MCF 10A (cell line): ENCODE data around the gene SPOCK1. TPM values are rescaled to one million over a fixed set of nuclear protein-coding genes. Genes with fewer than 3 reads are reported as not detected.

Experiments used
- BruUV-seq: library from RNA; stranded (reverse); fragments of 400-500 nt; replicated peaks from 2 replicates; lab custom pipeline; 2021; lab: Mats Ljungman, UMichigan
- CTCF ChIA-PET: fragments of 300-600 bp; sonication (Branson Sonifier 250); formaldehyde crosslinking; extraction: SDS; loops from one replicate; lab custom pipeline; 2021; ENCODE audit warnings: antibody characterized with exemption, inconsistent platforms; lab: Yijun Ruan, JAX
- POLR2A ChIA-PET: fragments of 300-600, 350-650 bp; sonication (Branson Sonifier 250); formaldehyde crosslinking; extraction: SDS; loops from one replicate; lab custom pipeline; 2020; ENCODE audit warnings: antibody characterized with exemption, inconsistent platforms; lab: Yijun Ruan, JAX
- DNase-seq: peaks from one replicate; pipeline ENCODE4 v3.0.0-alpha.2; 2018; ENCODE audit not compliant: unreplicated experiment
- H3K27ac Mint-ChIP-seq: one replicate; pipeline ENCODE4 v1.8.0; 2022; ENCODE audit warnings: mild to moderate bottlenecking, low read depth, mixed read lengths; ENCODE audit not compliant: unreplicated experiment
- H3K27me3 Mint-ChIP-seq: one replicate; pipeline ENCODE4 v1.8.0; 2022; ENCODE audit warnings: mixed read lengths; ENCODE audit not compliant: insufficient read depth, unreplicated experiment
- H3K36me3 Mint-ChIP-seq: one replicate; pipeline ENCODE4 v1.8.0; 2022; ENCODE audit warnings: mild to moderate bottlenecking, moderate library complexity, mixed read lengths; ENCODE audit not compliant: insufficient read depth, unreplicated experiment
- H3K4me1 Mint-ChIP-seq: one replicate; pipeline ENCODE4 v1.8.0; 2022; ENCODE audit warnings: mixed read lengths; ENCODE audit not compliant: insufficient read depth, unreplicated experiment
- H3K4me3 Mint-ChIP-seq: one replicate; pipeline ENCODE4 v1.8.0; 2022; ENCODE audit warnings: mild to moderate bottlenecking, moderate library complexity, mixed read lengths; ENCODE audit not compliant: unreplicated experiment
- H3K9me3 Mint-ChIP-seq: one replicate; pipeline ENCODE4 v1.8.0; 2022; ENCODE audit warnings: mixed read lengths; ENCODE audit not compliant: unreplicated experiment
- intact Hi-C: fragments of 100-400 bp; cut with micrococcal nuclease; formaldehyde crosslinking; loops from 2 replicates; pipeline ENCODE4 v1.14.1; 2022
- total RNA-seq: library from RNA; stranded (reverse); gene quantifications from 2 replicates; pipeline ENCODE4 v1.2.3, GENCODE V29; 2022
- TF ChIP-seq, protein P1 (sequence below): fragments of 200-600 bp; IDR thresholded peaks from one replicate; pipeline ENCODE4 v1.8.0; 2022; ENCODE audit warnings: antibody characterized with exemption, mild to moderate bottlenecking; ENCODE audit not compliant: unreplicated experiment

Gene SPOCK1
- total RNA-seq, 1 experiment from 2014 or later = 34.3 TPM

DNA sequence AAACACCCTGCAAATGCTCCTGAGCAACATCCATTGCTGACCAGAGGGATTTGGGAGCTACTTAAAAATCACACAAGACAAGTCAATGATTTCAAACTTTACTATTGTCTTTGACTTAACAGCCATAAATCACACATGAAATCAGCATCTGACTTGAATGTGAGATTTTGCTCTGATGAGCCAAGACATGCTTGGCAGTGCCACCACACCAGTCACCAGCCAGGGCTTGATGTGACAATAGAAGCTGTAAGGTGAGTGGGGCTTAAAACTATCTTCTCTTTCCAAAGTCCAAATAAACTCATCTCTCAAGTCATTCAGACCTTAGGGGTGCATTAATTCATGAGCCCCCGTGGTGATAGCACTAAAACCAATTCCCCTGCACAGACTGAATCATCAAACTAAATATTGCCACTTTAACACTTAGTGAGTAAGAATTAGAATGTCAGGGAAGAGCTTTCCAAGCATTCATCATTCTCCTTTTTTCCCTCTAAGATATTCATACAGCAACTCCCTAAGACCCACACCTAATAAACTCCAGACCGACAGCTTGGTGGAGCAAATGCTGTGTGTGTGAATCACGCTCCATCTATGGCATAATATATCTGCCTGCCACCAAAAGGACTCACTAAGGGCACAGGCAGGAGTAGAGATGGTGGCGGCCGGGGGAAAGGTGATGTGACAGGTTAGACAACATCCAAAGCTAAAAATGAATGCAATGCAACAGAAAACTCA lies 119.4 kb downstream of the SPOCK1 start:
- ChIA-PET CTCF (interaction anchor here (0.7 to 1.7 kb wide), 7 partner anchors 9 to 304 kb away, joined by 3 to 14 read pairs (median 3); partner anchors contain the start of gene SPOCK1), POLR2A (no interaction called here)
- Mint-ChIP-seq H3K36me3 (no peaks in the 10 kb centered on the region), H3K4me1 (no peaks in the 10 kb centered on the region), H3K4me3 (no peak overlapping the region), H3K27ac (no peak overlapping the region), H3K9me3 (peaks cover 17% of the 10 kb centered on the region), H3K27me3 (no peaks in the 10 kb centered on the region)
- BruUV-seq = no TSS peak
- TF ChIP-seq, protein P1, sequence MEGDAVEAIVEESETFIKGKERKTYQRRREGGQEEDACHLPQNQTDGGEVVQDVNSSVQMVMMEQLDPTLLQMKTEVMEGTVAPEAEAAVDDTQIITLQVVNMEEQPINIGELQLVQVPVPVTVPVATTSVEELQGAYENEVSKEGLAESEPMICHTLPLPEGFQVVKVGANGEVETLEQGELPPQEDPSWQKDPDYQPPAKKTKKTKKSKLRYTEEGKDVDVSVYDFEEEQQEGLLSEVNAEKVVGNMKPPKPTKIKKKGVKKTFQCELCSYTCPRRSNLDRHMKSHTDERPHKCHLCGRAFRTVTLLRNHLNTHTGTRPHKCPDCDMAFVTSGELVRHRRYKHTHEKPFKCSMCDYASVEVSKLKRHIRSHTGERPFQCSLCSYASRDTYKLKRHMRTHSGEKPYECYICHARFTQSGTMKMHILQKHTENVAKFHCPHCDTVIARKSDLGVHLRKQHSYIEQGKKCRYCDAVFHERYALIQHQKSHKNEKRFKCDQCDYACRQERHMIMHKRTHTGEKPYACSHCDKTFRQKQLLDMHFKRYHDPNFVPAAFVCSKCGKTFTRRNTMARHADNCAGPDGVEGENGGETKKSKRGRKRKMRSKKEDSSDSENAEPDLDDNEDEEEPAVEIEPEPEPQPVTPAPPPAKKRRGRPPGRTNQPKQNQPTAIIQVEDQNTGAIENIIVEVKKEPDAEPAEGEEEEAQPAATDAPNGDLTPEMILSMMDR = no peak
- no peak for DNase-seq
- intact Hi-C loops = no loop called here

DNA sequence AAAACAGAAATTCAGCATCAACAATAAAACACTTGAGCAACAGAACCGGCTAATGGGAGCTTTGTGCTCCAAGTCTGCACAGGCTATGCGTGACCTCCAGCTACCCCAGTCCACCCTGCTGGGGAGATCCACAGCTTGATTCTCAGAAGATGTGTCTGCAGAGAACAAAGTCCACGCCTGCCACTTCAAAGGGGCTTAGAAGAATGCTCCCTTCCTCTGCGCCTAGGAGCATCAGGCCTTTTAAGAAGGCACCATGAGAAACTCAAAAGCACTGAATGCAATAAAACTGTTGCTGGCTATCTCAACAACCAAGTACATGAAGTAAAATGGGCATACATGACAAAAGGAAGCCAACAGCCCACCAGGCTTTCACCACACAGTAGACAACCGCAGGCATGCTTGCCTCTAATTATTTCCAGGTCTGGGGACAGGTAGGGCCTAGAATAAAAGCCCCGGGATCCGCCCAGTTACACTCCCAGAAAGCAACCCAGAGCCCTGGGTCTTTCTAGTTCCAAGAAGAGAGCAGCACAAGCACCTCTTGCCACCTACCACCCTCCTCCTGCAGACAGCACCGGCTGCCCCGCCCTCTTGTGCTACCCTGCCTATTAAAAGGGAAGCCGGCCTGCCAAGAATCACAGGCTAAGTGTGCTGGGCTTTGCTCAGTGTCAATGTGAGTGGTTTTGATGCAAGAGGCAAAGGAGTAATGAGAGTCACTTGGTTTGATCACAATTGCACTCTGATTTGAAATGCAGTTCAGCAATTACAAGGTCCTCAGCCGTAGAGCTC lies 123.2 kb downstream of the SPOCK1 start:
- intact Hi-C loops = no loop called here
- CTCF ChIA-PET = interaction anchor here (0.7 to 2.7 kb wide), 6 partner anchors 8 to 301 kb away, joined by 3 to 19 read pairs (median 3); partner anchors contain the start of gene SPOCK1
- POLR2A ChIA-PET = interaction anchor here (1.2 kb wide), 1 partner anchor 16 kb away, joined by 5 read pairs; no protein-coding TSS in a partner anchor
- Mint-ChIP-seq H3K36me3 (no peaks in the 10 kb centered on the region), H3K4me3 (no peak overlapping the region), H3K27me3 (no peaks in the 10 kb centered on the region), H3K27ac (no peak overlapping the region), H3K4me1 (no peaks in the 10 kb centered on the region), H3K9me3 (peaks cover 8% of the 10 kb centered on the region)
- TF ChIP-seq, protein P1 = no peak
- BruUV-seq = no TSS peak
- DNase-seq = no peak

DNA sequence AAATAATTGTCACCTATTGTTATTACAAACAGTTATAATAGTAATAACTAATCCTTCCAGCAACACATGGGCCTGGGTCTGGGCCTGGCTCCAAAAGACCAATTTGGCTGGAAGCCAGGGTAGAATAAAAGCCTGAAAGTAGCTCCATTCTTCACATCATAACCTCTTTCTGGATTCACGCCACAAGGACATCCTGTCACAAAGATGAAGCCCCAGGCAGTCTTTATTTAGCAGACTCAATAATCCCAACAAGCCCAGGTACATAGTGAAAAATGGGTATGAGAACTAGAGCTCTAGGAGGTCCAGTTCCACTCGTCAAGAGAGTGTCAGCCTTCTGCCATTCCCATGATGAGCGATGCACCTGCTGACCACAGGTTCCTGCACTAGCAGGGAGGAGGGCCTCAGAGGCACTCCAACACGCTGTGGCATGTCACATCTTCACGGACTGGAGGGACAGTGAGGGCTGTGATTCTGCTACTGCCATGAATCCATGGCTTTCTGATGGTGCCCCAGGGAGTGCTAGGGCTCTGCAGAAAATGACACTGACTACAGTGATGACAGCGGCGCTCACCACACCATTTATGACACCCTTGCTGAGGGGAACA lies 124.9 kb downstream of the SPOCK1 start:
- Mint-ChIP-seq H3K4me1 (peaks cover 10% of the 10 kb centered on the region), H3K36me3 (no peaks in the 10 kb centered on the region), H3K9me3 (no peaks in the 10 kb centered on the region), H3K27ac (no peak overlapping the region), H3K4me3 (no peak overlapping the region), H3K27me3 (no peaks in the 10 kb centered on the region)
- DNase-seq = no peak
- intact Hi-C loops = no loop called here
- BruUV-seq = no TSS peak
- ChIA-PET CTCF (interaction anchor here (0.6 to 1.0 kb wide), 5 partner anchors 9 to 224 kb away, joined by 3 to 4 read pairs (median 3); no protein-coding TSS in a partner anchor), POLR2A (interaction anchor here (0.7 kb wide), 1 partner anchor 64 kb away, joined by 3 read pairs; no protein-coding TSS in a partner anchor)
- TF ChIP-seq, protein P1 = no peak

DNA sequence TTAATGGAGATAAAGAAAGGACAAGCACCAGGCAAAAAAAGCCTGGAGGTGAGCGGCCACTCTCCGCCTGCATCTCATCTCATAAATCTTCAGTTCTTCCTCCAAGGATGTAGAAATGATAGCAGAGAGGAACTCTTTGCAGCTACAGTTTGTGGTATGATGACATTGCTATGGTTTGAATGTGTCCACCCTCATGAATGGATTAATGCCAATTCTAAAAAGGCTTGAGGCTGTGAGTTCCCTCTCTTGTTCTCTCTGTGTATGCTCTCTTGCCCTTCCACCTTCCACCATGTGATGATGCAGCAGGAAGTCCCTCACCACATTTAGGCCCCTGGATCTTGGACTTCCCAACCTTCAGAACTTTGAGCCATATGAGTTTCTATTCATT lies 126.4 kb downstream of the SPOCK1 start:
- TF ChIP-seq, protein P1 = no peak
- Mint-ChIP-seq H3K27ac (no peak overlapping the region), H3K36me3 (no peaks in the 10 kb centered on the region), H3K27me3 (no peaks in the 10 kb centered on the region), H3K4me1 (peaks cover 10% of the 10 kb centered on the region), H3K9me3 (no peaks in the 10 kb centered on the region), H3K4me3 (no peak overlapping the region)
- ChIA-PET CTCF (interaction anchor here (1.5 kb wide), 1 partner anchor 28 kb away, joined by 6 read pairs; no protein-coding TSS in a partner anchor), POLR2A (no interaction called here)
- no peak for DNase-seq
- no TSS peak for BruUV-seq
- intact Hi-C loops = no loop called here
